ENCODE data around the gene GALK1.

GRCh38 chr17:75807861-75808260, 42.9 kb upstream of the GALK1 start:
- TF ChIP-seq, protein P1, sequence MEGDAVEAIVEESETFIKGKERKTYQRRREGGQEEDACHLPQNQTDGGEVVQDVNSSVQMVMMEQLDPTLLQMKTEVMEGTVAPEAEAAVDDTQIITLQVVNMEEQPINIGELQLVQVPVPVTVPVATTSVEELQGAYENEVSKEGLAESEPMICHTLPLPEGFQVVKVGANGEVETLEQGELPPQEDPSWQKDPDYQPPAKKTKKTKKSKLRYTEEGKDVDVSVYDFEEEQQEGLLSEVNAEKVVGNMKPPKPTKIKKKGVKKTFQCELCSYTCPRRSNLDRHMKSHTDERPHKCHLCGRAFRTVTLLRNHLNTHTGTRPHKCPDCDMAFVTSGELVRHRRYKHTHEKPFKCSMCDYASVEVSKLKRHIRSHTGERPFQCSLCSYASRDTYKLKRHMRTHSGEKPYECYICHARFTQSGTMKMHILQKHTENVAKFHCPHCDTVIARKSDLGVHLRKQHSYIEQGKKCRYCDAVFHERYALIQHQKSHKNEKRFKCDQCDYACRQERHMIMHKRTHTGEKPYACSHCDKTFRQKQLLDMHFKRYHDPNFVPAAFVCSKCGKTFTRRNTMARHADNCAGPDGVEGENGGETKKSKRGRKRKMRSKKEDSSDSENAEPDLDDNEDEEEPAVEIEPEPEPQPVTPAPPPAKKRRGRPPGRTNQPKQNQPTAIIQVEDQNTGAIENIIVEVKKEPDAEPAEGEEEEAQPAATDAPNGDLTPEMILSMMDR (conservative IDR thresholded peaks at IDR 0.05; ENCODE audit: low read length), result no peak
- no peak for TF ChIP-seq EZH2phosphoT487 (IDR thresholded peaks at IDR 0.05; ENCODE audit: borderline replicate concordance)

All from Loucy (cell line).